ENCODE results near the gene PPIL6. TPM values are rescaled to one million over a fixed set of nuclear protein-coding genes. Genes with fewer than 3 reads are reported as not detected.

Gene PPIL6
- polyA plus RNA-seq, 3 donors = 14.9 to 18.1 (median 15.5) TPM

DNA sequence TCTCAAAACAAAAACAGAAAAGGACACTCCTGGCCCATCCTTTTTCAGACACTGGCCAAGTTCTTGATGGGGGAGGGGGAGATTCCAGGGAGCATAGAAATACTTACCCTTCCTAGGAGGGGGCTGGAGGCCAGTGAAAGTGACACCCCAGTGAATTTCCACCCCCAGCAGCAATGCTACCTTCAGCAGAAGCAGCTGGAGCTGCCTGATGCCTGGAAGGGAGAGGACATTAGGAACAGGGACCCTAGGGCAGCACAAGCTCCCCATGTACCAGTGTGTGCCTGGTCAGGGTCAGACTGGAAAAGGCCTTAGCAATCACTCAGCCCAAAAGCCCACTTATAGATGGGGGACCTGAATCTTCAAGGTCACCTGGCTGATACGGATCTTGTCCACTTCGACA lies 12.7 kb upstream of the PPIL6 start:
- no peak for DNase-seq

GRCh38 chr6:109452181-109452580 lies 11.8 kb upstream of the PPIL6 start:
- no peak for DNase-seq

GRCh38 chr6:109451376-109451775 lies 10.9 kb upstream of the PPIL6 start:
- DNase-seq = no peak

DNA sequence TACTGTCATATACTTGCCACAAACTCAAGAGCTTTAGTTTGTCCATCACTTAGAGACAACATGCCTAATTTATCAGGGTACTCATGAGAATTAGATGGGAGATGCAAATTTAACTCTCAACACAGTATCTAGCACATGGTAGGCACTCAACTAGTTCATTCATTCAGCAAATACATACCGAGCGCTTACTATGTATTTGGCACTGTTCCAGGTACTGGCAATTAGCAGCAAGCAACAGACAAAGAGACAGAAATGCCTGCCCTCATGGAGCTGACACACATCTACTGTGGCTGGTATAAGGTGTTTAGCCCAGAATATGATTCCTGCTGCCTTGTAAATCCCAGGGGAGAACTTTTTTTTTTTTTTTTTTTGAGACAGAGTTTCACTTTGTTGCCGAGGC lies 10.4 kb upstream of the PPIL6 start:
- DNase-seq = no peak

- DNase-seq = no peak
Observed at GRCh38 chr6:109449795-109450673, 9.6 kb upstream of the PPIL6 start.

GRCh38 chr6:109449064-109449794 lies 8.8 kb upstream of the PPIL6 start:
- DNase-seq = no peak

DNA sequence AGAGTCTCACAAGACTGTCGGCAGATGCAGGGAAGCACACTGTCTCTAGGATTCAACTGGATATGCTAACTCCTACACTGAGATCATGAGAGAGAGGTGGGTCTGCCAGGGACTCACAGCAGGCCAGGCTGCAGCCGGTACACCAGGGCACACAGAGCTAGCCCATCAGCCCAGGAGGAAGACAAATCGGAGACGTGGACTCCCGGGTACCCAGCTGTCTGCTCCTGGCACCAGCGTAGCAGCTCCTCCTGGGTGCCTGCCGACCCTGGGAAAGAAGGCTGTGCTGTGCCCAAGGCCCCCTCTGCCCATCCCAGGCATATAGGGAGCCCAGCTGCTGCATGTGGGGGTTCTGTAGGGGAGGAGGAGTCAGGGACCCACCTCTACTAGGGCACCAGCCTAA lies 8.2 kb upstream of the PPIL6 start:
- no peak for DNase-seq

DNA sequence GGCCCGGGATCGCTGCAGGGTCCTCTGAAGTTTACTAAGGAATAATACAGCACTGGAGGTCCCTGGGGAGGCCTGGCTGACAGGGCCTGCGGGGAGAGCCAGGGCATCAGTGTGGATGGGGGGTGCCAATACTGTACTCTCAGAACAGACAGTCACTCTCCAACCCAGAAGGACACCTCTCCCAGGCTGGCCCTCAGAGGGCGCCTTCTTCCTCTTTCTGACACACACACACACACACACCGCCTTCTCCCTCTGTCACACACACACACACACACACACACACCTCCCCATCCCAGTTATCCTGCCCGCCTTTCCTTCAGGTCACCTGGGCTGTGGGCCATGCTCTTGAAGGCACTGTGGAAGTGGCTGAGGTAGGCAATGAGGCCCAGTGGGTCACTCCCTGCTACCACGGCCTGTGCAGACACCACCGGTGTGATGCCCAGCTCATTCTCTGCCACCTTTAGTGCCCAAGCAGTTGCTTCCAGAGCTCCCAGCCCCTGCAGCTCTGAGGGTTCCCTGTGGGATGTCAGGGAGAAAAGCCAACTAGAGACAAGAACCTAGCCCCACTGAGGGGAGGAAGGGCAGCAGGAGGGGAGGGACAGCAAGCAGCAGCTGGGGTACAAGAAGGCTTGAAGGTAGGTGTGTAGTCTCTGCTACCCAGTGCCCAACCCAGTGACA lies 7.6 kb upstream of the PPIL6 start:
- no peak for DNase-seq

GRCh38 chr6:109447087-109447486 lies 6.7 kb upstream of the PPIL6 start:
- DNase-seq = no peak

- DNase-seq = no peak
Observed at GRCh38 chr6:109446541-109446940, 6.1 kb upstream of the PPIL6 start.

- no peak for DNase-seq
Observed at GRCh38 chr6:109446072-109446471, 5.6 kb upstream of the PPIL6 start.

DNA sequence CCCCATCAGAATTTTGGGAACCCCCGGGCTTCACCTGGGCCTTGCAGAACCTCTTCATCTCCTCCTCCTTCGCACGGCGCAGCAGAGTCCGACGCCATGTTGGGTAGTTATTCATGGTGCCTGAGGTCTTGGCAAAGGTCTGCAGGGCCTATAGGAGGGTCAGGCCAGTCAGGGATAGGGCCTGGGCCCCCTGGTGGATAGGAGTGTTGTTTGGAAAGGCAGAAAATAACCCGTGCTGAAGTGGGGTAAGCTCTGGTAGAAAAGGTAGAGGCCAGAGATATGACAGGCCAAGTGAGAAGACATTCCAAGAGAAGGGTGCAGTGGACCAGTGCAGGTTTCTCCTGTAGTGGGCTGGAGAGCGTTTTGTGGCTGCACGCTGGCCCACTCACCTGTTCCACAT lies 5.0 kb upstream of the PPIL6 start:
- DNase-seq = no peak

GRCh38 chr6:109443425-109443950 lies 3.1 kb upstream of the PPIL6 start:
- DNase-seq = no peak

DNA sequence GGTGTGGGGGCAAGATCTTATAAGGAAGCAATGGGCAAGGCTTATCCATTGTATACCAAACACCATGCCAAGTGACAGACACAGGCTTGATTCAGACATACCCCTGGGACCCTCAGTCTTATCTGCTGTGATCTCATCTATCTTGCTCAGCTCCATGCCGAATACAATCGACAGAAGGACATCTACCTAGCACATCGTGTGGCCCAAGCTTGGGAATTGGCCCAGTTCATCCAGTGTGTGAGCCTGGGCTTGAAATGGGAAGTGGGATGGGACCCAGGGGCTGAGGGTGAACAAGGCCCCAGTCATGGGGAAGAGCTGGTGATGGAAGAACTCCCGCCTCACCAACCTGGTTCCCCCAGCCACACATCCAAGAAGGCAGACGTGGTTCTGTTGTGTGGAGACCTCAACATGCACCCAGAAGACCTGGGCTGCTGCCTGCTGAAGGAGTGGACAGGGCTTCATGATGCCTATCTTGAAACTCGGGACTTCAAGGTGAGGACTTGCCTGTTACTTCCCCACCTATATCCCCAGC lies 2.0 kb upstream of the PPIL6 start:
- DNase-seq = no peak

DNA sequence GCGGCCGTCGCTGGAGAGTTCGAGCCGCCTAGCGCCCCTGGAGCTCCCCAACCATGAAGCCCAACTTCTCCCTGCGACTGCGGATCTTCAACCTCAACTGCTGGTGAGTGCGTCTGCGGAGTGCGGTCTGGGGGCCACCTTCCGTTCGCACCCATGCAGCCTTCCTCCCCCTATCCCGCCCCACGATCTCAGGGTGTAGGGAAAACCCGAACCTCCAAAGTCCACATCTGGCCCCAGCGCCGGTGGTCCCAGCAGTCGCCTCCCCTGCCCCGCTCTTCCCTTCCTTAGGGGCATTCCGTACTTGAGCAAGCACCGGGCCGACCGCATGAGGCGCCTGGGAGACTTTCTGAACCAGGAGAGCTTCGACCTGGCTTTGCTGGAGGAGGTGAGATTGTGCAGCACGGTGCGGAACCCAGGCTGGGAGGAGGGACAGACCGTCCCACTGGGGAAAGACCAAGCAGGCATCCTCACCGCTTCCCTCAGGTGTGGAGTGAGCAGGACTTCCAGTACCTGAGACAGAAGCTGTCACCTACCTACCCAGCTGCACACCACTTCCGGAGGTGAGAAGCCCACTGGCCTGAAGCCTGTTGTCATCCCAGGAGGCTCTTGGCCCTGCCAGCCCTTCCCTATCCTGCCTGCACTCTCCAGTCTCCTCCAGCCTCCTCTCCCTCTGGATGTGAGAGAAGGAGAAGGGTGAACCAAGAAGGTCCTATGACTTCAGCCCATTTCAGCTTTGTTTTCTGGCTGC lies 815 bp upstream of the PPIL6 start:
- peak; percentile 52 for DNase-seq

DNA sequence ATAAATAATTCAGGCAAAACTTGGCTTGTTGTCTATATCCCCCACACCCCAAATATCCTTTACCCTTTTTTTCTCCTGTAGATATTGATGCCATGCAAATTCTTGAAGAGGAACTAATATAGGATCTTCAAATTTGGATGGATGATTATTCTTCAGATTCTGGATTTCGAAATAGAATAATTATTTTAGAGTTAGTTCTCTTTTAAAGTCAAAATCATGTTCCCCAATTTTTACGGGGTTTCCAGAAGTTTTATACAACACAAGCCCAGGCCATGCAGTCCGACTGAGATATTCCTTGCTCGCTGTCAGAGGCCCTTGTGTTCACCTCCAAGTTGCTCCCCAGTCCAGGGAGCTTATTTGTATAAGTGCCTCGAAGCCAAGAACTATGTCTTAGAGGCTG lies 4.4 kb downstream of the PPIL6 start:
- no peak for DNase-seq

GRCh38 chr6:109434456-109434855 lies 6.0 kb downstream of the PPIL6 start:
- no peak for DNase-seq

DNA sequence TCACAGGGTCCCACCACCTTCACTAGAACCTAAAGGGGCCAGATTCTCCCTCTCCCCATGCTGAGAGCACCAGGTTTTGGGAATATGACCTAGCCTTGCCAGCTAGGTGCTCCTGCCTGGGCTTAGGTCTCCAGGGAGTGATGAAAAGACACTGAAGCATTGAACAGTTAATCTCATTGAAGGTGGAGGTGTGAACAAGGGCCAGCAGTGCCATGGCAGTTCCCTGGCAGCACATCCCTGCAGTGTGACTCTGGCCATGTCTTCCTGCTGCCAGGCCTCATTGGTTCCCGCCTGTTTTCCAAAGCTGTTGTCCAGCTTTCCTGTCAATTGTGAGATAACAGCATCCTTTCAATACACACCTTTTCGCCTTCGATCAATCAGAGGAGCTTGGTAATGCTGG lies 10.9 kb downstream of the PPIL6 start:
- no peak for DNase-seq

DNA sequence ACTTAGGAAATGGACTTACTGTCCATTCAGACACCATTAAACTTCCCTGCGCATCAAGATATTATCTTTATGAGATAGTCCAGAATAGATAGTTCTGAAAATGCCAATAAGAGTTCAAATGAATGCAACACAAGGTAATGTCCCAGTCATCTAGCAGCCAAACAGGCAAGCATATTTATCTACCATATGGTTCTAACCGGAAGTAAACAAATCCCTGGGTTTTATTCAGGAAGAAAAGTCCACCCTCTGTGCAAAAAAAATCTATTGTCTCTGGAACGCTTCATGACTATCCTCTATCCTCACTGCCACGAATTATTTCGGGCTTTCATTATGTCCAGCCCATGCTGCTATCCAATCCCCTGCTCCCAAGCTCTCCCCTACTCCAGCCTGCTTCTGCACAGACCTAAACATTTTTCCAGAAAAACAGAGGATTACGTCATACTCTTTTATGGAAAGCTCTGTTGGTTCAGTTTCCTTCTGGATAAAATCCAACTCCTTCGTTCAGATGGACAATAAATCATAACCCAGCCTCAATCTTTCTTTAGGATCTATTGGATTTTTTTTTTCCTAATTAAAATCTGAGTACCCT lies 11.4 kb downstream of the PPIL6 start:
- peak; percentile 39 for DNase-seq

DNA sequence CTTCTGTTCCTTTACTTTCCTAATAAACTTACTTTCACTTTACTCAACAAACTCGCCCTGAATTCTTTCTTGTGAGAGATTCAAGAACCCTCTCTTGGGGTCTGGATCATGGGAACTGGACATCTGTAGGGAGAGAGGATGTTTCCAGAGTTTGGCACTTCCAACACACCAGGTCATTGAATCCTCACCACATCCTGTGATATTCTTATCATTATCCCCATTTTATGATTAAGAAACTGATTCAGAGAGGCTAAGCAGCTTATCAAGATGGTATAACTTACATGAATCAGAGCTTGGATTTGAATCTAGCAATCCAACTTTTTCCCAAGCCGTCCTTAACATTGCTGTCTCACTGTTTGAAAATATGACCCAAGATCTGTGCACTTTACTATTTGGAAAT lies 15.5 kb downstream of the PPIL6 start:
- no peak for DNase-seq

DNA sequence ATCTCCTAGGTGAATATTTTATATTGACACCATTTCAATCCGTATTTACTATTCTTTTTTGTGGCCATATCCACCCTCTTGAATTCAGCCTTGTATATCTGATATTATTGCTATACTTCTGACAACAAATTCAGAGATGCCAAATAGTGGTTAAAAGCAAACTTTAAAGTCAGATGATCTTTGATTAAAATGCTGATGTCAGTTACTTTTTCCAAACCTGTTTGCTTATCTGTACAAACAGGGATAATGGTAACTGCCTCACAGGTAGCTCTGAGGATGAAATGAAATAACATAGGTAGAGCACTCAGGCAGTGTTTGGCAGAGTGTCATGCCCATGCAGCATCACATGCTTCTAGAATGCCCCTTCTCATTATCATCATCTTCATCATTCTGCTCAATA lies 19.2 kb downstream of the PPIL6 start:
- DNase-seq = no peak

Measured in renal pelvis (tissue), 4 donors.